Measurements from ENCODE around the gene ULK1.

DNA sequence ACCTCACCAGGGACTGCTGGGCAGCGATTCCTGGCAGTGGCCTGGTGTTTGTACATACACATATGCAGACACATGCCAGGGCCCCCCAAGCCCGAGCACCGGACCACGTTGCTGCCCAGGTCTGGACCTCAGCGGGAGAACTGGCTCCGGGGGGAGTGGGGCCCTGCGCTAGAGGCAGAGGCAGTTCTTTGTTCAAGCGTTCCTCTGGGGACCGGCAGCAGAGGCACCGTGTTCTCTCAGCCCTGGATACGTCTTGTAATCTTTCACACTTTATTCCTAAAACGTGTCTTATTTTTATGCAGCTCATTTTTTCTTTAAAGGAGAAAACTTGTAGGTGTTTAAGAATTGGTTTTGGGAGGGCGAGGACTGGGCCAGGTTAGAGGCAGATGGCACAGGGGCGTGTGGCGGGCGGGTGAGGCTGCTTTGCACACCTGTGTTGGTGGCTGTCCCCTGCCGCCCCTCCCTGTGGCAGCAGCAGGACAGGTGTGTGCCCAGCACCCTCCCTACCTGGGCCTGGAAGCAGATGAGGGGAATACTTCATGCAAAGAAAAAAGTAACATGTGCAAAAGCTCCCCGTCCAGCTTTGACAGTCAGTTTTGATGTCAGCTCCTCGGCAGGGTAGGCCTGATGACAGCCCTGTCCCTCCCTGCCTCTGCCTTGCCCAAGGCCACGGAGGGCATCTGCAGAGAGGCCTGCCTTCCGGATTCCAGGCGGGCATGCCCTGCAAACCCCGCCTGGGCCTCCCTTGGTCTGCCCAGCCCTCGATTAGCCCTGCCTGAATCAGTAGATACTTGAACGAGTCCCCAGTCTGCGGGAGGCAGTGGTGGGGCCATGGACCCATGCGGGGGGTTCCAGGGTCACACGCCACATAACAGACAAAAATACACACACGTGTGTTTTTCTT lies 27.7 kb downstream of the ULK1 start:
- TF ChIP-seq, protein P1, sequence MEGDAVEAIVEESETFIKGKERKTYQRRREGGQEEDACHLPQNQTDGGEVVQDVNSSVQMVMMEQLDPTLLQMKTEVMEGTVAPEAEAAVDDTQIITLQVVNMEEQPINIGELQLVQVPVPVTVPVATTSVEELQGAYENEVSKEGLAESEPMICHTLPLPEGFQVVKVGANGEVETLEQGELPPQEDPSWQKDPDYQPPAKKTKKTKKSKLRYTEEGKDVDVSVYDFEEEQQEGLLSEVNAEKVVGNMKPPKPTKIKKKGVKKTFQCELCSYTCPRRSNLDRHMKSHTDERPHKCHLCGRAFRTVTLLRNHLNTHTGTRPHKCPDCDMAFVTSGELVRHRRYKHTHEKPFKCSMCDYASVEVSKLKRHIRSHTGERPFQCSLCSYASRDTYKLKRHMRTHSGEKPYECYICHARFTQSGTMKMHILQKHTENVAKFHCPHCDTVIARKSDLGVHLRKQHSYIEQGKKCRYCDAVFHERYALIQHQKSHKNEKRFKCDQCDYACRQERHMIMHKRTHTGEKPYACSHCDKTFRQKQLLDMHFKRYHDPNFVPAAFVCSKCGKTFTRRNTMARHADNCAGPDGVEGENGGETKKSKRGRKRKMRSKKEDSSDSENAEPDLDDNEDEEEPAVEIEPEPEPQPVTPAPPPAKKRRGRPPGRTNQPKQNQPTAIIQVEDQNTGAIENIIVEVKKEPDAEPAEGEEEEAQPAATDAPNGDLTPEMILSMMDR (IDR thresholded peaks at IDR 0.05) = no peak
- no peak for TF ChIP-seq EZH2 (IDR thresholded peaks at IDR 0.05)
- no peak for TF ChIP-seq EZH2phosphoT487 (IDR thresholded peaks at IDR 0.05)
